VCaP (cell line): ENCODE results near the gene RIGI.
A peak's percentile ranks its signal among the peaks of the same experiment; 100 is the strongest.

Source experiments
- H3K27ac ChIP-seq: fragments of 450-650 bp; 2 replicates; pipeline ENCODE4 v1.5.1; 2017
- CTCF ChIP-seq: fragments of 450-650 bp; conservative IDR thresholded peaks from 2 replicates; pipeline ENCODE4 v1.5.1; 2017; ENCODE audit warnings: mild to moderate bottlenecking, moderate library complexity

RIGI gene

GRCh38 chr9:32525709-32526030, 326 bp downstream of the RIGI start:
- TF ChIP-seq CTCF, result no peak
- H3K27ac ChIP-seq, result peak overlapping the region; percentile 82

GRCh38 chr9:32524892-32525708, 896 bp downstream of the RIGI start:
- peak overlapping the region; percentile 82 for H3K27ac ChIP-seq
- TF ChIP-seq CTCF, result no peak; the same call in 1 of the 2 replicates

DNA sequence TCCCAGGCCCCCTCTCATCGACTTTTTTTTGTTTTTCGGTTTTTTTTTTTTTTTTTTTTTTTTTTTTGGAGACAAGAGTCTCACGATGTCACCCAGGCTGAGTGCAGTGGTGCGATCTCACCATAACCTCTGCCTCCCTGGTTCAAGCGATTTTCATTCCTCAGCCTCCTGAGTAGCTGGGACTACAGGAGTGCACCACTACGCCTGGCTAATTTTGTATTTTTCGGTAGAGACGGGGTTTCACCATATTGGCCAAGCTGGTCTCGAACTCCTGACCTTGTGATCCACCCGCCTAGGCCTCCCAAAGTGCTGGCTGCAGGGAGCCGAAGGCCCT, 1.5 kb downstream of the RIGI start:
- peak overlapping the region; percentile 82 for H3K27ac ChIP-seq

DNA sequence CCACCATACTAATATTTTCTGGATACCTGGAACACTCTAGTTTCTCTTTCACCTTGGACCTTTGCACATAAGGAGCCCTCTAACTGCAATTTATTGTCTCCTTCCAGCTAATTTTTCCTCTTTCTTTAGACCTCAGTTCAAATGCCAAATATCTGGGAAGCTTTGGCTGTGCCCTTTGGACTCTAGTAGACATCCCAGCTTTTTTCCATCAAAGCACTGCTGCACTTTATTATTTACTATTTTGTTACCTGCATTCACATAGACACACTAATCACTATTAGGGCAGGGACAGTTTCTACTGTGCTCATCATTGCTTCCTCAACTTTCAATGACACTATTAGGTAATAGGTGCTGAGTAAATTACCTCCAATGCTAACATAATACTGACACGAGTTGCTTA, 2.1 kb downstream of the RIGI start:
- H3K27ac ChIP-seq, result no peak overlapping the region
- no peak for TF ChIP-seq CTCF

- TF ChIP-seq CTCF, result no peak
These were observed 7.7 kb downstream of the RIGI start for GRCh38 chr9:32518276-32518675.

GRCh38 chr9:32516241-32516640, 9.8 kb downstream of the RIGI start:
- TF ChIP-seq CTCF, result no peak
- H3K27ac ChIP-seq, result no peak overlapping the region

More at GRCh38 chr9:32518276-32518675, 7.7 kb downstream of the RIGI start:
- no peak overlapping the region for H3K27ac ChIP-seq

DNA sequence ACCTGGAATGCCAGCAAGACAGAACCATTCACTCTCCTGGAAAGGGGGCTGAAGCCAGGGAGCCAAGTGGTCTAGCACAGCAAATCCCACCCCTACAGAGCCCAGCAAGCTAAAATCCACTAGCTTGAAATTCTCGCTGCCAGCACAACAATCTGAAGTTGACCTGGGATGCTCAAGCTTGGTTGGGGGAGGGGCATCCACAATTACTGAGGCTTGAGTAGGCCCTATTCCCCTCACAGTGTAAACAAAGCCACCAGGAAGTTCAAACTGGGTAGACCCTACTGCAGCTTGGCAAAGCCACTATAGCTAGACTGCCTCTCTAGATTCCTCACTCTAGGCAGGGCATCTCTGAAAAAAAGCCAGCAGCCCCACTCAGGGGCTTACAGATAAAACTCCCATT, 17.3 kb downstream of the RIGI start:
- no peak for TF ChIP-seq CTCF
- H3K27ac ChIP-seq, result no peak overlapping the region

- no peak for TF ChIP-seq CTCF
These were observed 23.0 kb downstream of the RIGI start for GRCh38 chr9:32503008-32503407.

More at GRCh38 chr9:32503008-32503407, 23.0 kb downstream of the RIGI start:
- H3K27ac ChIP-seq, result no peak overlapping the region
